Measurements from ENCODE around the gene KMT5C. TPM values are rescaled to one million over a fixed set of nuclear protein-coding genes. Genes with fewer than 3 reads are reported as not detected.

The KMT5C gene
- total RNA-seq, 2 donors from 2014 or later = 19.0 to 20.7 TPM

GRCh38 chr19:55391702-55392615 is 52.3 kb downstream of the KMT5C start:
- no peak for ATAC-seq
- intact Hi-C loops (cut with DNase I, micrococcal nuclease) = no loop called here
- no peak for DNase-seq

- intact Hi-C loops (cut with DNase I, micrococcal nuclease) = no loop called here
- DNase-seq (no peak), ATAC-seq (no peak)
Measured at GRCh38 chr19:55392820-55393761, 53.4 kb downstream of the KMT5C start.

Other genes with a start within 250 kb of the KMT5C start
- gene PPP1R12C, start 222.2 kb upstream of the KMT5C start, total RNA-seq = 100 to 1,000 TPM; 102 to 118 TPM
- under 1 TPM; 0.40 to 0.70 TPM for gene TNNT1, start 190.7 kb upstream of the KMT5C start, total RNA-seq
- gene TNNI3, start 182.1 kb upstream of the KMT5C start, total RNA-seq = 1 to 10 TPM in 1 of 2 donors, not detected in 1; 1.1 TPM
- 1 to 10 TPM in 1 of 2 donors, under 1 TPM in 1; 0.79 to 2.6 TPM for gene DNAAF3, start 173.3 kb upstream of the KMT5C start, total RNA-seq
- 1 to 10 TPM in 1 of 2 donors, under 1 TPM in 1; 0.64 to 1.9 TPM for gene SYT5, start 159.6 kb upstream of the KMT5C start, total RNA-seq
- 100 to 1,000 TPM in 1 of 2 donors, 10 to 100 TPM in 1; 95.7 to 104 TPM for gene PTPRH, start 130.4 kb upstream of the KMT5C start, total RNA-seq
- gene TMEM86B, start 111.1 kb upstream of the KMT5C start, total RNA-seq = 1 to 10 TPM; 2.2 to 2.9 TPM
- 10 to 100 TPM; 56.6 to 59.5 TPM for gene PPP6R1, start 80.9 kb upstream of the KMT5C start, total RNA-seq
- 10 to 100 TPM; 28.4 to 35.2 TPM for gene HSPBP1, start 59.8 kb upstream of the KMT5C start, total RNA-seq
- gene BRSK1, start 55.9 kb upstream of the KMT5C start, total RNA-seq = 1 to 10 TPM in 1 of 2 donors, under 1 TPM in 1; 0.95 to 1.3 TPM
- gene TMEM150B, start 14.5 kb upstream of the KMT5C start, total RNA-seq = 10 to 100 TPM; 50.2 to 54.6 TPM
- 10 to 100 TPM; 23.0 to 27.6 TPM for gene COX6B2, start 14.8 kb downstream of the KMT5C start, total RNA-seq
- gene GARIN5B, start 23.4 kb downstream of the KMT5C start, total RNA-seq = not detected
- under 1 TPM; 0.31 to 0.46 TPM for gene IL11, start 30.6 kb downstream of the KMT5C start, total RNA-seq
- gene TMEM190, start 37.0 kb downstream of the KMT5C start, total RNA-seq = not detected
- gene TMEM238, start 44.4 kb downstream of the KMT5C start, total RNA-seq = 10 to 100 TPM; 83.4 to 89.4 TPM
- gene RPL28, start 46.1 kb downstream of the KMT5C start, total RNA-seq = 1,000 to 10,000 TPM; 1,151 to 1,179 TPM
- gene UBE2S, start 67.9 kb downstream of the KMT5C start, total RNA-seq = 10 to 100 TPM; 20.9 to 33.7 TPM
- gene SHISA7, start 103.4 kb downstream of the KMT5C start, total RNA-seq = not detected
- gene ISOC2, start 121.8 kb downstream of the KMT5C start, total RNA-seq = 100 to 1,000 TPM in 1 of 2 donors, 10 to 100 TPM in 1; 63.5 to 115 TPM
- not detected for gene C19orf85, start 124.9 kb downstream of the KMT5C start, total RNA-seq
- 10 to 100 TPM in 1 of 2 donors, 1 to 10 TPM in 1; 8.0 to 10.3 TPM for gene ZNF628, start 136.7 kb downstream of the KMT5C start, total RNA-seq
- 1 to 10 TPM; 4.0 to 4.8 TPM for gene NAT14, start 145.3 kb downstream of the KMT5C start, total RNA-seq
- gene SSC5D, start 148.6 kb downstream of the KMT5C start, total RNA-seq = 1 to 10 TPM; 2.6 to 5.8 TPM
- not detected for gene SBK2, start 197.3 kb downstream of the KMT5C start, total RNA-seq
- not detected for gene SBK3, start 205.7 kb downstream of the KMT5C start, total RNA-seq
- 1 to 10 TPM; 5.3 to 7.3 TPM for gene ZNF579, start 241.0 kb downstream of the KMT5C start, total RNA-seq